NCI-H1930 (cell line): ENCODE results near the gene SERGEF.

ENCODE experiments used
- DNase-seq, 2 experiments: peaks; one replicate each; lab custom pipeline; 2025; lab: John Stamatoyannopoulos, UW

Gene SERGEF

GRCh38 chr11:17859552-17859951 lies 153.3 kb downstream of the SERGEF start:
- no peak for DNase-seq

- no peak for DNase-seq
These were observed 157.1 kb downstream of the SERGEF start for GRCh38 chr11:17855531-17856290.

GRCh38 chr11:17853280-17853679 lies 159.6 kb downstream of the SERGEF start:
- DNase-seq = no peak

GRCh38 chr11:17852246-17852645 lies 160.6 kb downstream of the SERGEF start:
- no peak for DNase-seq

- DNase-seq = no peak
These were observed 161.2 kb downstream of the SERGEF start for GRCh38 chr11:17851697-17852096.

- DNase-seq = no peak
These were observed 162.5 kb downstream of the SERGEF start for GRCh38 chr11:17850336-17850735.

GRCh38 chr11:17848715-17849114 lies 164.1 kb downstream of the SERGEF start:
- no peak for DNase-seq

- no peak for DNase-seq
These were observed 165.9 kb downstream of the SERGEF start for GRCh38 chr11:17846852-17847453.

- no peak for DNase-seq
These were observed 167.4 kb downstream of the SERGEF start for GRCh38 chr11:17845431-17845881.

- no peak for DNase-seq
These were observed 172.7 kb downstream of the SERGEF start for GRCh38 chr11:17840101-17840548.

GRCh38 chr11:17839450-17839849 lies 173.4 kb downstream of the SERGEF start:
- DNase-seq = no peak

GRCh38 chr11:17838102-17838501 lies 174.7 kb downstream of the SERGEF start:
- no peak for DNase-seq

GRCh38 chr11:17831883-17832282 lies 181.0 kb downstream of the SERGEF start:
- no peak for DNase-seq

GRCh38 chr11:17831228-17831627 lies 181.6 kb downstream of the SERGEF start:
- DNase-seq = no peak

GRCh38 chr11:17828311-17828751 lies 184.5 kb downstream of the SERGEF start:
- DNase-seq = no peak

- peak in 1 of 2 experiments; percentile 25 for DNase-seq
These were observed 185.8 kb downstream of the SERGEF start for GRCh38 chr11:17827006-17827405.

GRCh38 chr11:17822401-17822781 lies 190.5 kb downstream of the SERGEF start:
- no peak for DNase-seq

- DNase-seq = no peak
These were observed 191.0 kb downstream of the SERGEF start for GRCh38 chr11:17821648-17822400.

- no peak for DNase-seq
These were observed 196.5 kb downstream of the SERGEF start for GRCh38 chr11:17816232-17816931.

- DNase-seq = no peak
These were observed 198.3 kb downstream of the SERGEF start for GRCh38 chr11:17814546-17814945.

- no peak for DNase-seq
These were observed 199.3 kb downstream of the SERGEF start for GRCh38 chr11:17813391-17814059.

- no peak for DNase-seq
These were observed 200.0 kb downstream of the SERGEF start for GRCh38 chr11:17812865-17813187.
